WTC11 (cell line): ENCODE results near the gene TUBB8B.
"Not testable (repeated sequence)": the region's sequence is repeated elsewhere in the genome, so short reads cannot be mapped to it uniquely, and the experiment has no call there.

Experiments used
- CREB1 ChIP-seq: sonication (generic); formaldehyde crosslinking; IDR thresholded peaks from 2 replicates; pipeline ENCODE4 v1.8.0; 2023; ENCODE audit warnings: mild to moderate bottlenecking, missing genetic modification reagents
- CTCF ChIP-seq: fragments of 200-600 bp; IDR thresholded peaks from 2 replicates; pipeline ENCODE4 v1.8.0; 2022; ENCODE audit warnings: antibody characterized with exemption
- FOXJ3 ChIP-seq: sonication (generic); formaldehyde crosslinking; IDR thresholded peaks from 2 replicates; pipeline ENCODE4 v1.9.0; 2021; ENCODE audit warnings: missing genetic modification reagents, mild to moderate bottlenecking, borderline replicate concordance
- MAX ChIP-seq: sonication (generic); formaldehyde crosslinking; IDR thresholded peaks from 2 replicates; pipeline ENCODE4 v1.8.0; 2022; ENCODE audit warnings: mild to moderate bottlenecking, missing genetic modification reagents
- MYBL2 ChIP-seq: sonication (generic); formaldehyde crosslinking; IDR thresholded peaks from 2 replicates; pipeline ENCODE4 v1.8.1; 2023; ENCODE audit warnings: mild to moderate bottlenecking, moderate library complexity, missing genetic modification reagents
- SMAD4 ChIP-seq: sonication (generic); formaldehyde crosslinking; IDR thresholded peaks from 2 replicates; pipeline ENCODE4 v1.8.0; 2022; ENCODE audit warnings: mild to moderate bottlenecking, missing genetic modification reagents
- SP1 ChIP-seq: sonication (generic); formaldehyde crosslinking; conservative IDR thresholded peaks from 2 replicates; pipeline ENCODE4 v1.8.1; 2022; ENCODE audit warnings: missing genetic modification reagents
- TEAD1 ChIP-seq: sonication (generic); formaldehyde crosslinking; IDR thresholded peaks from 2 replicates; pipeline ENCODE4 v1.8.0; 2022; ENCODE audit warnings: mild to moderate bottlenecking, missing genetic modification reagents

- not testable (repeated sequence) for TF ChIP-seq CTCF; TEAD1; SP1 (CRISPR knock-in tag); MYBL2 (CRISPR knock-in tag); FOXJ3 (CRISPR knock-in tag); MAX; CREB1; SMAD4 (CRISPR knock-in tag)
Observed at GRCh38 chr18:80202-80601, 30.8 kb upstream of the TUBB8B start.
